HFF-Myc (cell line): ENCODE data around the gene ACSS1.

ENCODE experiments used
- DNase-seq: peaks from one replicate; pipeline ENCODE4 v3.0.0-alpha.2; 2011; ENCODE audit warnings: low read depth; ENCODE audit errors: extremely low read depth
- H3K4me3 ChIP-seq: replicated peaks from 2 replicates; pipeline ENCODE4 v1.5.1; 2011; ENCODE audit warnings: low read depth, mild to moderate bottlenecking, control low read depth, low read length
- TF ChIP-seq, protein P1 (sequence below): IDR thresholded peaks from 2 replicates; pipeline ENCODE4 v1.5.1; 2012; ENCODE audit warnings: mild to moderate bottlenecking, low read depth, low read length, control low read depth; ENCODE audit errors: missing control alignments

Gene ACSS1

DNA sequence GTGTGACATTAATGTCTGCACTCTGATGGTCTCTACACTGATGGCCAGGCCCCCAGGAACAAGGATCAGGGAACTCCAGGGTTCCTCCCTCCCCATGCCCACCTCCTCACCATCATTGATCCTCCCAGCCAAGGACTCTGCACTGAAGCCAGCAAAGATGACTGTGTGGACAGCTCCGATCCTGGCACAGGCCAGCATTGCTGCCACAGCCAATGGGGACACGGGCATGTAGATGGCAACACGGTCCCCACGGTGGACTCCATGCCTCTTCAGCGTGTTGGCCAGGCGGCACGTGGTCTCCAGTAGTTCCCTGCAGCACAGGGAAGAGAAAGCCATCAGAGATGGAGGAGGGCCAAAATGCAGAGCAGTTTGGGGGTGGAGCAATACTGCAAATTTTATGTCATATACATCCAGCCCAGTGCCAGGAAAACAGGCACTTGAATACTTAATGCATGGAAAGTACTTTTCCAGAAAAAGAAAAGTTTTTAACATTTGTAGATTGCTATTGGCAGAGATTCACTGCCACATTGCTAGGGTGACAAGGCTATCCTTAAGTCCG is 27.2 kb downstream of the ACSS1 start:
- H3K4me3 ChIP-seq: no peak overlapping the region
- no peak for DNase-seq
- TF ChIP-seq, protein P1, sequence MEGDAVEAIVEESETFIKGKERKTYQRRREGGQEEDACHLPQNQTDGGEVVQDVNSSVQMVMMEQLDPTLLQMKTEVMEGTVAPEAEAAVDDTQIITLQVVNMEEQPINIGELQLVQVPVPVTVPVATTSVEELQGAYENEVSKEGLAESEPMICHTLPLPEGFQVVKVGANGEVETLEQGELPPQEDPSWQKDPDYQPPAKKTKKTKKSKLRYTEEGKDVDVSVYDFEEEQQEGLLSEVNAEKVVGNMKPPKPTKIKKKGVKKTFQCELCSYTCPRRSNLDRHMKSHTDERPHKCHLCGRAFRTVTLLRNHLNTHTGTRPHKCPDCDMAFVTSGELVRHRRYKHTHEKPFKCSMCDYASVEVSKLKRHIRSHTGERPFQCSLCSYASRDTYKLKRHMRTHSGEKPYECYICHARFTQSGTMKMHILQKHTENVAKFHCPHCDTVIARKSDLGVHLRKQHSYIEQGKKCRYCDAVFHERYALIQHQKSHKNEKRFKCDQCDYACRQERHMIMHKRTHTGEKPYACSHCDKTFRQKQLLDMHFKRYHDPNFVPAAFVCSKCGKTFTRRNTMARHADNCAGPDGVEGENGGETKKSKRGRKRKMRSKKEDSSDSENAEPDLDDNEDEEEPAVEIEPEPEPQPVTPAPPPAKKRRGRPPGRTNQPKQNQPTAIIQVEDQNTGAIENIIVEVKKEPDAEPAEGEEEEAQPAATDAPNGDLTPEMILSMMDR: no peak

DNA sequence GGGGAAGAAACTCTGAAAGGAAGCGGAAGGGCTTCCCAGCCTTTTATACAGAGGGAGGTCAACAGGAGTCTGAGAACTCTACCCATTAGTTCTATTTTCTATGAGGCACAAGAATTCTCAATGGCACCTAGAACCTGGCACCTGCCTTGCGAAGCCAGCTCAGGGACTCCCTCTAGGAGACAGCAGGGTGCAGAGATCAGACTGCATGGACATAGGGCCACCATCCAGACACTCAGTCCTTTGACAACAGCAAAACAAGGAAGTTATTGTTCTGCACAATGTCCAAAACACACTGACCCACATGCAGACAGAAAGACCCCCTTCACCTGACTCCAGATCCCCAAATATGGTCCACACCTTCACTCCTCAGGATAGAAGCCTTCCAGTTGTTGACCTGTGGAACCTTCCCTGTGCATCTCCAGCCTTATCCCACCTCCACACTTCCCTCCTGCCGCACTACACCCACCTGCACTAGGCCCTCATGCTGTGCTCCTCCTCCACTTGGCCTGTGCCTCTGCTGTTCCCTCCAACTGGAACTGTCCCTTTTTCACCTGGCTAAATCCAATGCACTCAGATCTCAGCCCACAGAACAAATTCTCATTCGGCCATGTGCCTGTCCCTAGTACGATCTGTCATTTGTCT is 27.8 kb downstream of the ACSS1 start:
- H3K4me3 ChIP-seq: no peak overlapping the region
- no peak for DNase-seq
- TF ChIP-seq, protein P1: no peak

- no peak overlapping the region for H3K4me3 ChIP-seq
- TF ChIP-seq, protein P1: no peak
- no peak for DNase-seq
Observed at GRCh38 chr20:25025986-25026605, 31.8 kb downstream of the ACSS1 start.

- TF ChIP-seq, protein P1: no peak
- no peak for DNase-seq
Observed at GRCh38 chr20:25025091-25025861, 32.7 kb downstream of the ACSS1 start.

GRCh38 chr20:25024171-25024570 is 33.8 kb downstream of the ACSS1 start:
- DNase-seq: no peak
- TF ChIP-seq, protein P1: no peak

More at GRCh38 chr20:25025091-25025861, 32.7 kb downstream of the ACSS1 start:
- no peak overlapping the region for H3K4me3 ChIP-seq

GRCh38 chr20:25023356-25023755 is 34.6 kb downstream of the ACSS1 start:
- no peak overlapping the region for H3K4me3 ChIP-seq
- no peak for DNase-seq
- TF ChIP-seq, protein P1: no peak

More at GRCh38 chr20:25024171-25024570, 33.8 kb downstream of the ACSS1 start:
- no peak overlapping the region for H3K4me3 ChIP-seq
